Glomerular visceral epithelial cell (primary cell): ENCODE results near the gene NUP188.
"Not testable (repeated sequence)": the region's sequence is repeated elsewhere in the genome, so short reads cannot be mapped to it uniquely, and the experiment has no call there.

Experiments used
- DNase-seq: peaks from one replicate; pipeline ENCODE4 v3.0.0-alpha.2; 2016; ENCODE audit errors: extremely low spot score

NUP188 gene

GRCh38 chr9:128916745-128917144 is 30.8 kb upstream of the NUP188 start:
- DNase-seq = no peak

- DNase-seq = no peak
Observed at GRCh38 chr9:128917151-128917849, 30.2 kb upstream of the NUP188 start.

- no peak for DNase-seq
Observed at GRCh38 chr9:128918921-128919320, 28.6 kb upstream of the NUP188 start.

GRCh38 chr9:128919402-128920089 is 28.0 kb upstream of the NUP188 start:
- no peak for DNase-seq

- no peak for DNase-seq
Observed at GRCh38 chr9:128920381-128921058, 27.0 kb upstream of the NUP188 start, which contains the start of gene PHYHD1. Gene PHYHD1, plus strand, starts transcription at chr9:128920982. Its CDS starts 1,342 bp downstream, at chr9:128922324.

GRCh38 chr9:128921881-128922763 is 25.4 kb upstream of the NUP188 start:
- DNase-seq = peak; percentile 47

GRCh38 chr9:128923493-128923883 is 24.0 kb upstream of the NUP188 start:
- no peak for DNase-seq

GRCh38 chr9:128927731-128928411 is 19.6 kb upstream of the NUP188 start:
- peak; percentile 70 for DNase-seq

GRCh38 chr9:128928624-128929023 is 18.9 kb upstream of the NUP188 start:
- no peak for DNase-seq

- DNase-seq = no peak
Observed at GRCh38 chr9:128929560-128929959, 17.9 kb upstream of the NUP188 start.

- DNase-seq = no peak
Observed at GRCh38 chr9:128933731-128934130, 13.8 kb upstream of the NUP188 start.

- no peak for DNase-seq
Observed at GRCh38 chr9:128936171-128936865, 11.2 kb upstream of the NUP188 start.

GRCh38 chr9:128937310-128938165 is 10.0 kb upstream of the NUP188 start:
- DNase-seq = no peak

- DNase-seq = no peak
Observed at GRCh38 chr9:128940271-128940921, 7.1 kb upstream of the NUP188 start.

GRCh38 chr9:128940946-128941755 is 6.3 kb upstream of the NUP188 start:
- DNase-seq = no peak

- no peak for DNase-seq
Observed at GRCh38 chr9:128943832-128944620, 3.5 kb upstream of the NUP188 start.

- not testable (repeated sequence) for DNase-seq
Observed at GRCh38 chr9:128944966-128945365, 2.5 kb upstream of the NUP188 start.
